Immature natural killer cell (primary cell): Measurements from ENCODE around the gene CELF5. TPM values are rescaled to one million over a fixed set of nuclear protein-coding genes. Genes with fewer than 3 reads are reported as not detected.
"Not testable (repeated sequence)": the region's sequence is repeated elsewhere in the genome, so short reads cannot be mapped to it uniquely, and the experiment has no call there.

Experiments used
- DNase-seq, 3 donors: peaks; one replicate each; pipeline ENCODE4 v3.0.0; 2022; ENCODE audit warnings: mixed read lengths in 1 of 3
- H3K27ac Mint-ChIP-seq, 6 donors: one replicate each; pipeline ENCODE4 v1.8.0; 2020; ENCODE audit warnings: mixed read lengths in 6 of 6, mild to moderate bottlenecking in 5 of 6, inconsistent platforms in 4 of 6, moderate library complexity in 3 of 6
- H3K27me3 Mint-ChIP-seq, 3 donors: one replicate each; pipeline ENCODE4 v1.8.0; 2020 to 2021; ENCODE audit warnings: low read depth in 3 of 3, mild to moderate bottlenecking in 3 of 3, mixed read lengths in 3 of 3, moderate library complexity in 3 of 3, inconsistent platforms in 1 of 3
- H3K36me3 Mint-ChIP-seq, 3 donors: one replicate each; pipeline ENCODE4 v1.8.0; 2020; ENCODE audit warnings: mixed read lengths in 3 of 3, inconsistent platforms in 2 of 3, mild to moderate bottlenecking in 2 of 3
- H3K4me1 Mint-ChIP-seq, 2 donors: one replicate each; pipeline ENCODE4 v1.8.0; 2020; ENCODE audit warnings: inconsistent platforms in 2 of 2, mild to moderate bottlenecking in 2 of 2, mixed read lengths in 2 of 2, moderate library complexity in 1 of 2
- H3K4me3 Mint-ChIP-seq, 5 donors: one replicate each; pipeline ENCODE4 v1.8.0; 2020; ENCODE audit warnings: mild to moderate bottlenecking in 5 of 5, mixed read lengths in 5 of 5, inconsistent platforms in 3 of 5, moderate library complexity in 3 of 5
- H3K9me3 Mint-ChIP-seq, 6 donors: one replicate each; pipeline ENCODE4 v1.8.0; 2020; ENCODE audit warnings: mild to moderate bottlenecking in 6 of 6, mixed read lengths in 6 of 6, inconsistent platforms in 4 of 6, moderate library complexity in 3 of 6
- polyA plus RNA-seq, 3 donors: library from polyadenylated mRNA; unstranded; fragments of 300-500 nt; fragmentation: Illumina TruSeq; gene quantifications; one replicate each; pipeline ENCODE4 v1.2.3, GENCODE V29; 2021

CELF5 gene
- polyA plus RNA-seq, 3 donors from 2014 or later, result not detected

DNA sequence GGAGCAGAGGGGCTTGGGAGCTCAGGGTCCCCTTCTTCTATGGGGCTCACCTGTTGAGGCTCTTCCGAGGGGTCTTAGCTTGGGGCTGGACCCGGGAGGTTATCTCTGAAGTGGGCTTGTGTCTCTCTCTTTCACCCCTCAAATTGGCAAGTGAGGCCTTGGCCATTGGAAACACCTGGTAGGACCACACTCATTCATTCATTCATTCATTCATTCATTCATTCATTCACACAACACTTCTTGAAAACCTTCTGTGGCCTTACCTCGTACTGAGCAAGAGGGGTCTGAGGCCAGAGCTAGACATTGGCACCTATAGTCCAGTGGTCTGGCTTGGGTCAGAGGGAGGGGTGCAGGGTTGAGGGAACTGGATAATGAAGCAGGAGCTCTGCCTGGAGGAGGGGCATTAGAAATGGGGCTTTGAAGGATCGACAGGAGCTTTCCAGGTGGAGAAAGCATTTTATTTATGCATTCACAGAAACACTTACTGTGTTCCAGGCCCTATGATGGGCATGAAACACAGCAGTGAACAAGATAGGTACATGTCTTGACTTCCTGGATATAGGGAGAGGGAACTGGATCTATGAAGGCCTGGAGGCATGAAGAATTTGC is 5.5 kb downstream of the CELF5 start:
- peaks cover 0 to 2% of the 10 kb centered on the region in 2 donors for H3K4me1 Mint-ChIP-seq
- no peak overlapping the region for H3K27ac Mint-ChIP-seq
- peaks cover 0 to 4% (median 0%) of the 10 kb centered on the region in 3 donors for H3K36me3 Mint-ChIP-seq
- DNase-seq, result no peak
- peaks cover 5 to 18% (median 14%) of the 10 kb centered on the region in 3 donors for H3K27me3 Mint-ChIP-seq
- no peaks in the 10 kb centered on the region for H3K9me3 Mint-ChIP-seq
- H3K4me3 Mint-ChIP-seq, result no peak overlapping the region

DNA sequence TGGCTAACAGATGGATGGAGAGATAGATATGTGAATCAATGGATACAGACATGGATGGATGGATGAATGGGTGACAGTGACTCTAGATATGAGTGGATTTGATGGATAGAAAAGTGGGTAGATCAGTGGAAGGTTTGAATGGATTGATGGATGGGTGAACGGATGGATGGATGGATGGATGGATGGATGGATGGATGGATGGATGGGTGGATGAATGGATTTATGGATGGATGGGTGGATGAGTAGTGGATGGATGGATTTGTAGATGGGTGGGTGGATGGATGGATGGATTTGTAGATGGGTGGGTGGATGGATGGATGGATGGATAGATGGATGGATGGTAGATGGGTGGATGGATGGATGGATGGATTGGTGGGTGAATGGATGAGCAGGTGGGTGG is 6.8 kb downstream of the CELF5 start:
- H3K9me3 Mint-ChIP-seq, result no peaks in the 10 kb centered on the region
- peaks cover 0 to 4% (median 0%) of the 10 kb centered on the region in 3 donors for H3K36me3 Mint-ChIP-seq
- peaks cover 5 to 18% (median 11%) of the 10 kb centered on the region in 3 donors for H3K27me3 Mint-ChIP-seq
- H3K4me3 Mint-ChIP-seq, result no peak overlapping the region
- no peak overlapping the region for H3K27ac Mint-ChIP-seq
- DNase-seq, result no peak
- H3K4me1 Mint-ChIP-seq, result peaks cover 0 to under 1% of the 10 kb centered on the region in 2 donors

DNA sequence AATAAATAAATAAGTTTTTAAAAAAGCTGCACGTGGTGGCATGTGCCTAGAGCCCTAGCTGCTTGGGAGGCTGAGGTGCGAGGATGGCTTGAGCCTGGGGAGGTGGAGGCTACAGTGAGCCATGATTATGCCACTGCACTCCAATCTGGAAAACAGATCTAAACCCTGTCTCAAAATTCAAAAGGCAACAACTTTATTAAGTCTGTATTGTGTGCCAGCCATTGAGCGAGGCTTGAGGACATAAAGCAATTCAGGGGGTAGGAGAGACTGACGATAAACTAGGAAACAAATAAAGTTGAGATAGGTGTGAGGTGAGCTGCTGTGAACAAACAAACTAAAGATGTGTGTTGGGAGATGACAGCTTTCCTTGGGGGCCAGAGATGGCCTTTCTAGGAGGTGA is 8.7 kb downstream of the CELF5 start:
- DNase-seq, result no peak
- H3K4me3 Mint-ChIP-seq, result no peak overlapping the region
- no peaks in the 10 kb centered on the region for H3K4me1 Mint-ChIP-seq
- no peaks in the 10 kb centered on the region for H3K9me3 Mint-ChIP-seq
- H3K36me3 Mint-ChIP-seq, result peaks cover 0 to 4% (median 0%) of the 10 kb centered on the region in 3 donors
- peaks cover 4 to 7% (median 4%) of the 10 kb centered on the region in 3 donors for H3K27me3 Mint-ChIP-seq
- H3K27ac Mint-ChIP-seq, result no peak overlapping the region

DNA sequence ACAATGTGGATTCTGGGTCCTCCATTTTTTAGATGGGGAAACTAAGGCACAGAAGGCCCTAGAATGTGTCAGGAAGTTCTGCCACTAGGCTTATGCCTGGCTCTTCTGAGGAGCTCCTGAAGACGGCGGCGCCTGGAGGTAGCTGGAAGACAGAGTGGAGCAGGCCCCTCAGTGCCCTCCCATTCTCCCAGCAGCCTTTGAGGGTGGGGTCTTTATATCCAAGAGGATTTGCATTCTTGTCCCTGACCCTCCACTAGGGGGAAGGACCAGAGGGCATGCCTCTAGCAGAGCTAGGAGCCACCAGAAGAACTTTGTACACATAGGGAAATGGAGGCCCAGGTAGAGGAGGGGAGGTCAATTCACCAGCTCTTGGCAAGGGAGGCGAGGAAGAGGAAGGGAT is 9.4 kb downstream of the CELF5 start:
- Mint-ChIP-seq H3K36me3 (peaks cover 0 to 4% (median 0%) of the 10 kb centered on the region in 3 donors), H3K4me1 (no peaks in the 10 kb centered on the region), H3K27ac (no peak overlapping the region), H3K27me3 (peaks cover 4 to 7% (median 4%) of the 10 kb centered on the region in 3 donors), H3K9me3 (no peaks in the 10 kb centered on the region), H3K4me3 (no peak overlapping the region)
- no peak for DNase-seq

DNA sequence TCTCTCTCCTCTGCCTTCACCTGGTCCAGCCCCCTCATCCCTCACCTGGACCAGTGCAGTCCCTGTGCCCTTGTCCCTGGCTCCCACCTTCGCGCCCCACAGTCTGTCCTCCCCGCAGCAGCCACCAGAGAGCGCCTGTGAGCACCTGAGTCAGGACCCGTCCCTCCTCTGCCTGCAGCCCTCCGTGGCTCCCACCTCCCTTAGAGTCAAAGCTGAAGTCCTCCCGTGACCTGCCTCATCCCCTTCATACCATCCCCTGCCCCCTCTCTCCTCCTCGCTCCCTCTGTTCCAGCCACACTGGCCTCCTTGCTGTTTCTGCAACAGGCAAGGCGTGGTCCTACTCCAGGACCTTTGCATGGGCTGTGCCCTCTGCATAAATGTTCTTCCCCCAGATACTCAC is 10.3 kb downstream of the CELF5 start:
- Mint-ChIP-seq H3K27ac (no peak overlapping the region), H3K36me3 (peaks cover 0 to 4% (median 0%) of the 10 kb centered on the region in 3 donors), H3K9me3 (no peaks in the 10 kb centered on the region), H3K27me3 (peaks cover 2 to 8% (median 4%) of the 10 kb centered on the region in 3 donors), H3K4me3 (no peak overlapping the region), H3K4me1 (no peaks in the 10 kb centered on the region)
- no peak for DNase-seq

DNA sequence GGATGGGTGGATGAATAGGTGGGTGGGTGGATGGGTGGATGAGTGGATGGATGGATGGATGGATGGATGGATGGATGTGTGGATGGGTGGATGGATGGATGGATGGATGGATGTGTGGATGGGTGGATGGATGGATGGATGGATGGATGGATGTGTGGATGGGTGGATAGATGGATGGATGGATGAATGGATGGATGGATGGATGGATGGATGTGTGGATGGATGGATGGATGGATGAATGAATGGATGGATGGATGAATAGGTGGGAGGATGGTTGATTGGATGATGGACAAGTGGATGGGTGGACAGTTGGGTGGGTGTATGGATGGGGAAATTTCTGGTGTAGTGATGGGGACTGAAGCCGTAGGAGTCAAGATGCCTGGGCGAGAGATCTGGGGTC is 11.1 kb downstream of the CELF5 start:
- not testable (repeated sequence) for H3K36me3 Mint-ChIP-seq, H3K9me3 Mint-ChIP-seq, H3K4me3 Mint-ChIP-seq, H3K27me3 Mint-ChIP-seq, H3K4me1 Mint-ChIP-seq, H3K27ac Mint-ChIP-seq, DNase-seq

DNA sequence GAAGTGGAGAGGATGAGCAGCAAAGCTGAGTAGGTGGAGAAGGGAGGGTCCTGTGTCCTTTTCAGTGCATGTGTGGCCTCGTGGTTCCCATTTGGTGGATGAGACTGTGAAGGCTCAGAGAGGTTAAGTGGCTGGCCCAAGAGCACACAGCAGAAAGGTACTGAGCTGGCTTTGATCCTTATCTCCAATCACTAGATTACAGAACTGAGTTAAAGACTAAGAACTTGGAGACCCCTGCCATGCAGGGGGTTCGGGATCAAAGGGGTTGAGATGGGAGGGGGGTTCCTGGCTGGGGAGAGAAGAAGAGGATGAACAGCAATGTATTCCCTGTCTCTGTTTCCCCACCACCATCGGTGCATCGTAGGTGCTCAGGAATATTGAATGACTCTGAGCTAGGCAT is 11.8 kb downstream of the CELF5 start:
- Mint-ChIP-seq H3K27ac (no peak overlapping the region), H3K27me3 (peaks cover 2 to 8% (median 4%) of the 10 kb centered on the region in 3 donors)

DNA sequence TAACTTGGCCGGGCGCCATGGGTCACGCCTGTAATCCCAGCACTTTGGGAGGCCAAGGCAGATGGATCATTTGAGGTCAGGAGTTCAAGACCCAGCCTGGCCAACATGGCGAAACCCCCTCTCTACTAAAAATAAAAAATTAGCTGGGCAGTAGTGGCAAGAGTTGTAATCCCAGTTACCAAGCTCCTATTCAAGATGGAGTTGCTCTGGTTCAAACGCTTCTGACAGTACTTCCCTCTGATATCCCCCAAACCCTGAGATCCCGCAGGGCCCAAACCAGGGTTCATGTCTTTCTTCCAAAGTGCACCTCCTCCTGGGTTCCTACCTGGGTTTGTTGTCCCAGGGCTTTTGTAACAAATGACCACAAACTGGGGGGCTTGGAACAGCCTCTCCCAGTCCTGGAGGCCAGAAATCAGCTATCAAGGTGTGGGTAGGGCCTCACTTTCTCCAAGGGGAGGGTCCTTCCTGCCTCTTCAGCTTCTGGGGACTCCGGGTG is 13.7 kb downstream of the CELF5 start:
- no peak for DNase-seq
- Mint-ChIP-seq H3K27me3 (peaks cover 2 to 10% (median 4%) of the 10 kb centered on the region in 3 donors), H3K36me3 (no peaks in the 10 kb centered on the region), H3K4me1 (no peaks in the 10 kb centered on the region), H3K9me3 (no peaks in the 10 kb centered on the region), H3K27ac (no peak overlapping the region), H3K4me3 (no peak overlapping the region)

More for the DNA sequence above, 11.8 kb downstream of the CELF5 start:
- no peaks in the 10 kb centered on the region for H3K9me3 Mint-ChIP-seq
- no peak for DNase-seq
- H3K4me3 Mint-ChIP-seq, result no peak overlapping the region
- peaks cover 0 to 4% (median 0%) of the 10 kb centered on the region in 3 donors for H3K36me3 Mint-ChIP-seq
- H3K4me1 Mint-ChIP-seq, result no peaks in the 10 kb centered on the region

DNA sequence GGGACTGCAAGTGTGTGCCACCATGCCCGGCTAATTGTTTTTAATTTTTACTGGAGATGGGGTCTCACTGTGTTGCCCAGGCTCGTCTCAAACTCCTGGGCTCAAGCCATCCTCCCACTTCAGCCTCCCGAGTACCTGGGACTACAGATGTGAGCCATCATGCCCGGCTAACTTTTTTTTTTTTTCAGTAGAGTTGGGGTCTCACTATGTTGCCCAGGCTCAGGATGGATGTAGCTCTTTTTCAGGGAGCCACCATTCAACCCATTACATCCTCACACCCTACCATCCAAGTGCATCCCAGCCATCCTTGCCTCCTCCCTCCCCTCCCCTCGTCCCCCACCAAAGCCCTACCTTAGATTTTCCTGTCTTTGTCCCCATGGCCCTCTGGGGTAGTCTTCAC is 14.9 kb downstream of the CELF5 start:
- no peaks in the 10 kb centered on the region for H3K9me3 Mint-ChIP-seq
- H3K27ac Mint-ChIP-seq, result no peak overlapping the region
- DNase-seq, result no peak
- H3K27me3 Mint-ChIP-seq, result peaks cover 2 to 10% (median 4%) of the 10 kb centered on the region in 3 donors
- H3K4me1 Mint-ChIP-seq, result no peaks in the 10 kb centered on the region
- H3K4me3 Mint-ChIP-seq, result no peak overlapping the region
- no peaks in the 10 kb centered on the region for H3K36me3 Mint-ChIP-seq

DNA sequence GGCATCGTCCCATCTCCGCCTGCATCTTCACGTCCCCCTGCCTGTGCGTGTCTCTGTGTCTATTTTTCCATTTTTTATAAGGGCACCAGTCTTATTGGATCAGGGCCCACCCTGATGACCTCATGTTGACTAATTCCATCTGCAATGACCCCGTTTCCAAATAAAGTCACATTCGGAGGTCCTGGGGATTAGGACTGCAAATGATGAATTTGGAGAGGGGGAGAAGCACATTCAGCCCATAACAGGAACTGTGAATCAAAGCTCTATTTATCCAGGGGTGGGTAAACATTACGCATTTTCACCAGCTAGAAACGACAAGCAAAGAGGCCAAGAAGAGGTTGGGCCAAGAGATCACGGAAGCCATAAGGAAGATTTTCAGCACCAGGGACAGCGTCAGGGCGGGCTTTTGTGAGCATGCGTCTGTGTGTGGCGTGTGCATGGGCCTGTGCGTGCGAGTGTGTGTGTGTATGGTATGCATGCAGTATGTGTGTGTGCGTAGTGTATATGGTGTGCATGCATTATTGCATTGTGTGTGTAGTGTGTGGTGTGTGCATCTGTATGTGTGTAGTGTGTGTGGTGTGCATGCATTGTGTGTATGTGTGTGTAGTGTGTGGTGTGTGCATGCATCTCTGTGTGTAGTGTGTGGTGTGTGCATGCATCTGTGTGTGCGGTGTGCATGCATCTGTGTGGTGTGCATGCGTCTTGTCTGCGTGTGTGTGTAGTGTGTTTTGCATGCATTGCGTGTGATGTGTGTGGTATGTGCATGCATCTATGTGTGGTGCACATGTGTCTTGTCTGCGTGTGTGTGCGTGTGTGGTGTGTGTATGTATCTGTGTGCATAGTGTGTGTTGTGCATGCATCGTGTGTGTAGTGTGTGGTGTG is 19.6 kb downstream of the CELF5 start:
- Mint-ChIP-seq H3K27me3 (peaks cover 0 to 10% (median 3%) of the 10 kb centered on the region in 3 donors), H3K4me1 (no peaks in the 10 kb centered on the region), H3K9me3 (no peaks in the 10 kb centered on the region), H3K27ac (no peak overlapping the region), H3K36me3 (no peaks in the 10 kb centered on the region), H3K4me3 (no peak overlapping the region)
- DNase-seq, result peak in 2 of 3 donors; percentile 14 to 39

DNA sequence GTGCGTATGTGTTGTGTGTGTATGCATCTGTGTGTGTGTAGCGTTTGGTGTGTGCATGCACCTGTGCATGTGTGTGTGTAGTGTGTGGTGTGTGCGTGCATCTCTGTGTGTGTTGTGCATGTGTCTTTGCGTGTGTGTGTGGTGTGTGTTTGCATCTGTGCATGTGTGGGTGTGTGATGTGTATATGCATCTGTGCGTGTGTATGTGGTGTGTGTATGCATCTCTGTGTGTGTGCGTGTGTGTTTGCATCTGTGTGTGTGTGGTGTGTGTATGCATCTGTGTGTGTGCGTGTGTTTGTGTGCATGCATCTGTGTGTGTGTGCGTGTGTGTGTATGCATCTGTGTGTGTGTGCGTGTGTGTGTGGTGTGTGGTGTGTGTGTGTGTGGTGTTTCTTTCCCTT is 20.6 kb downstream of the CELF5 start:
- Mint-ChIP-seq H3K4me3 (no peak overlapping the region), H3K27ac (no peak overlapping the region)
- no peak for DNase-seq

DNA sequence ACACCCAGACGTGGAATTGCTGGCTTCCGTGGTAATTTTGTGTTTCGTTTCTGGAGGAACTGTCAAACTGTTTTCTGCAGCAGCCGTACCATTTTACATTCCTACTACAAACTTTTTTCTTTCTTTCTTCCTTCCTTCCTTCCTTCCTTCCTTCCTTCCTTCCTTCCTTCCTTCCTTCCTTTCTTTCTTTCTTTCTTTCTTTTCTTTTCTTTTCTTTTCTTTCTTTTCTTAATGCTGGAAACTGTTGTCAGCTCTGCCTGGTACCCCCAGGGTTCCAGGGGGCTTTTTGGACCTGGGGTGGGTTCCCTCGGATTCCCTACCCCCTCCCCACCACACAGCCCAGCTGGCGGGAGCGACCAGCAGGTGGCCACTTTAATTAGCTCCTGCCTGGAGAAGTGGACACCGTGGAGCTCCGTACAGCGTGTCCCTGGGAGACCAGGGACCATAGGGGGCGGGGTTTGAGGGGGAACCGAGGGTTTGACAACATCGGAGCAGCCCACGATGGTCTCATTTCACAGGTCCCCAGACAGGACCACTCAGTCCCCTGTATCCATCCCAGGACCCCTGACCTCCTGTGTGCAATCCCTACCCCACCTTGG is 24.4 kb downstream of the CELF5 start:
- H3K27ac Mint-ChIP-seq, result no peak overlapping the region

More for the DNA sequence above, 20.6 kb downstream of the CELF5 start:
- no peaks in the 10 kb centered on the region for H3K9me3 Mint-ChIP-seq
- H3K36me3 Mint-ChIP-seq, result no peaks in the 10 kb centered on the region
- peaks cover 0 to 5% (median 3%) of the 10 kb centered on the region in 3 donors for H3K27me3 Mint-ChIP-seq
- H3K4me1 Mint-ChIP-seq, result no peaks in the 10 kb centered on the region

DNA sequence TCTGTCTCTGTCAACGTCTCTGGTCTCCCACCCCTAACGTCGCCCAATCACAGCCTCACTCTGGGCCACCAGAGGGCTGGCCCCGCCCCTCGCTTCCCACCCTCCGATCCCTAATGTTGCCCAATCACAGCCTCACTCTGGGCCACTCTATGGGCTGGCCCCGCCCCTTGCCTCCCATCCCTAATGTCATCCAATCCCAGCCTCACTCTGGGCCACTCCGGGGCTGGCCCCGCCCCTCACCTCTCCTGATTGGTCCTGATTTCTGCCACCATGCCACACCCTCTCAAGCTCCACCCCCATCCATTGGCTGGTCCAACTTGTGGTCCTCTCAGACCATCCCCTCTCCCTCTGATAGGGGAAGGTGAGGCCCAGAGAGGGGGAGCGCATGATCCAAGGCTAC is 24.9 kb downstream of the CELF5 start:
- no peak overlapping the region for H3K27ac Mint-ChIP-seq
- no peaks in the 10 kb centered on the region for H3K4me1 Mint-ChIP-seq
- no peaks in the 10 kb centered on the region for H3K36me3 Mint-ChIP-seq
- no peak for DNase-seq
- peaks cover 0 to 5% (median 1%) of the 10 kb centered on the region in 6 donors for H3K9me3 Mint-ChIP-seq
- peaks cover 5 to 6% (median 6%) of the 10 kb centered on the region in 3 donors for H3K27me3 Mint-ChIP-seq
- no peak overlapping the region for H3K4me3 Mint-ChIP-seq

More for the DNA sequence above, 24.4 kb downstream of the CELF5 start:
- peaks cover 0 to 2% (median 0%) of the 10 kb centered on the region in 6 donors for H3K9me3 Mint-ChIP-seq
- H3K4me1 Mint-ChIP-seq, result no peaks in the 10 kb centered on the region
- no peak overlapping the region for H3K4me3 Mint-ChIP-seq
- H3K36me3 Mint-ChIP-seq, result no peaks in the 10 kb centered on the region
- H3K27me3 Mint-ChIP-seq, result peaks cover 4 to 6% (median 5%) of the 10 kb centered on the region in 3 donors
- no peak for DNase-seq

DNA sequence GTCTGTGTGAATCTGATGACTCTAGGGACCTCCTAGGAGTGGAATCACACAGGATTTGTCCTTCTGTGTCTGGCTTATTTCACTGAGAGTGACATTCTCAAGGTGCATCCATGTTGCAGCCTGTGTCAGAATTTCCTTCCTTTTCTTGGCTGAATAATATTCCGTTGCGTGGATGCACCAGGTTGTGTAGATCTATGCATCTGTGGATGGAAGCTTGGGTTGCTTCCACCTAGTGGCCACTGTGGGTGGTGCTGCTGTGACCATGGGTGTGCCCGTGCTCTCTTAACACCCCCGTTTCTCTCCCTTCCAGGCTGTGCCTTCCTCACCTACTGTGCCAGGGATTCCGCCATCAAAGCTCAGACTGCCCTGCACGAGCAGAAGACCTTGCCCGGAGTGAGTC is 26.2 kb downstream of the CELF5 start:
- H3K27ac Mint-ChIP-seq, result no peak overlapping the region
- peaks cover 0 to 6% (median 2%) of the 10 kb centered on the region in 6 donors for H3K9me3 Mint-ChIP-seq
- no peaks in the 10 kb centered on the region for H3K36me3 Mint-ChIP-seq
- peaks cover 5 to 7% (median 6%) of the 10 kb centered on the region in 3 donors for H3K27me3 Mint-ChIP-seq
- H3K4me3 Mint-ChIP-seq, result no peak overlapping the region
- no peaks in the 10 kb centered on the region for H3K4me1 Mint-ChIP-seq
- DNase-seq, result peak in 2 of 3 donors; percentile 18 to 19
